Measurements from ENCODE around the gene EXOC3L4.

The EXOC3L4 gene

DNA sequence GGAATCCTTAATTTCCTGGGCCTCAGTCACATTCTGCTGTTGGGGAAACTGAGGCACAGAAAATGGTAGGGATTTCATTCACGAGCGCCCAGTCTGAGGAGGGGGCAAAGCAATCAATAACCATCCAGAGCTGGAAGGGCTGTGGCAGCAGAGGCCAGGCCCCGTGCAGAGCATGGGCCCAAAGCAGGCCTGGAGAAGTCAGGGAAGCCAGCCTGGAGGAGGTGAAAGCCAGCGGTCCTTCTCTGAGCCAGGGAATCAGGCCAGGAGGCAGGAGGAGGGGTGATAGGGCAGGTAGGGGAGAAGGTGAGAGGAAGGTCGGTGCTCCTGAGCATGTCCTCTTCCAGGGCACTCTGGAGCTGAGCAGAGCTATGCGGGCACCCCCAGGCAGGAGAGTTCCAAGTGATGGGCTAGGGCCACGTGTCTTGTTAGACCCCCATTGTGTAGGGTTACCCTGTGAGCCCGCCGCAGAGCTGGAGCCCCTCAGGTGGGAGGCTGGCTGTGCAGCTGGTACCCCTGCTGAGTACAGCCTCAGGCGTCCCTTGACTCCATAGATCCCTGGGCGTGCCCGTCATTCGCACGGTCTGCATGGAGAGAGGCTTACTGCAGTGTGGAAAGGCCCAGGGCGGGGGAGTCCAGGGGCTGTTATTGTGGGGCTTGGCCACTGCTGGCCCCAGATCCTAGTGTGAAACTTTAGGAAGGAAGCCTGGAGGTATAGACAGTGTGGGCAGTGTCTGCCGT lies 33.5 kb downstream of the EXOC3L4 start:
- no peak overlapping the region for H3K4me3 ChIP-seq (replicated peaks; ENCODE audit: insufficient read depth, low read length)
- H3K27ac ChIP-seq (replicated peaks): no peak overlapping the region
- no peak for DNase-seq (ENCODE audit: low read depth in 1 of 2, low spot score in 1 of 2)
- TF ChIP-seq GABPA (IDR thresholded peaks at IDR 0.05; ENCODE audit: low read depth) (no peak), POLR2AphosphoS5 (IDR thresholded peaks at IDR 0.05; ENCODE audit: low read depth) (no peak), SPI1 (IDR thresholded peaks at IDR 0.05; ENCODE audit: borderline replicate concordance, low read depth) (no peak)
- TF ChIP-seq, protein P1, sequence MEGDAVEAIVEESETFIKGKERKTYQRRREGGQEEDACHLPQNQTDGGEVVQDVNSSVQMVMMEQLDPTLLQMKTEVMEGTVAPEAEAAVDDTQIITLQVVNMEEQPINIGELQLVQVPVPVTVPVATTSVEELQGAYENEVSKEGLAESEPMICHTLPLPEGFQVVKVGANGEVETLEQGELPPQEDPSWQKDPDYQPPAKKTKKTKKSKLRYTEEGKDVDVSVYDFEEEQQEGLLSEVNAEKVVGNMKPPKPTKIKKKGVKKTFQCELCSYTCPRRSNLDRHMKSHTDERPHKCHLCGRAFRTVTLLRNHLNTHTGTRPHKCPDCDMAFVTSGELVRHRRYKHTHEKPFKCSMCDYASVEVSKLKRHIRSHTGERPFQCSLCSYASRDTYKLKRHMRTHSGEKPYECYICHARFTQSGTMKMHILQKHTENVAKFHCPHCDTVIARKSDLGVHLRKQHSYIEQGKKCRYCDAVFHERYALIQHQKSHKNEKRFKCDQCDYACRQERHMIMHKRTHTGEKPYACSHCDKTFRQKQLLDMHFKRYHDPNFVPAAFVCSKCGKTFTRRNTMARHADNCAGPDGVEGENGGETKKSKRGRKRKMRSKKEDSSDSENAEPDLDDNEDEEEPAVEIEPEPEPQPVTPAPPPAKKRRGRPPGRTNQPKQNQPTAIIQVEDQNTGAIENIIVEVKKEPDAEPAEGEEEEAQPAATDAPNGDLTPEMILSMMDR (IDR thresholded peaks at IDR 0.05; ENCODE audit: insufficient read depth, low read length): no peak
- TF ChIP-seq, protein P2, sequence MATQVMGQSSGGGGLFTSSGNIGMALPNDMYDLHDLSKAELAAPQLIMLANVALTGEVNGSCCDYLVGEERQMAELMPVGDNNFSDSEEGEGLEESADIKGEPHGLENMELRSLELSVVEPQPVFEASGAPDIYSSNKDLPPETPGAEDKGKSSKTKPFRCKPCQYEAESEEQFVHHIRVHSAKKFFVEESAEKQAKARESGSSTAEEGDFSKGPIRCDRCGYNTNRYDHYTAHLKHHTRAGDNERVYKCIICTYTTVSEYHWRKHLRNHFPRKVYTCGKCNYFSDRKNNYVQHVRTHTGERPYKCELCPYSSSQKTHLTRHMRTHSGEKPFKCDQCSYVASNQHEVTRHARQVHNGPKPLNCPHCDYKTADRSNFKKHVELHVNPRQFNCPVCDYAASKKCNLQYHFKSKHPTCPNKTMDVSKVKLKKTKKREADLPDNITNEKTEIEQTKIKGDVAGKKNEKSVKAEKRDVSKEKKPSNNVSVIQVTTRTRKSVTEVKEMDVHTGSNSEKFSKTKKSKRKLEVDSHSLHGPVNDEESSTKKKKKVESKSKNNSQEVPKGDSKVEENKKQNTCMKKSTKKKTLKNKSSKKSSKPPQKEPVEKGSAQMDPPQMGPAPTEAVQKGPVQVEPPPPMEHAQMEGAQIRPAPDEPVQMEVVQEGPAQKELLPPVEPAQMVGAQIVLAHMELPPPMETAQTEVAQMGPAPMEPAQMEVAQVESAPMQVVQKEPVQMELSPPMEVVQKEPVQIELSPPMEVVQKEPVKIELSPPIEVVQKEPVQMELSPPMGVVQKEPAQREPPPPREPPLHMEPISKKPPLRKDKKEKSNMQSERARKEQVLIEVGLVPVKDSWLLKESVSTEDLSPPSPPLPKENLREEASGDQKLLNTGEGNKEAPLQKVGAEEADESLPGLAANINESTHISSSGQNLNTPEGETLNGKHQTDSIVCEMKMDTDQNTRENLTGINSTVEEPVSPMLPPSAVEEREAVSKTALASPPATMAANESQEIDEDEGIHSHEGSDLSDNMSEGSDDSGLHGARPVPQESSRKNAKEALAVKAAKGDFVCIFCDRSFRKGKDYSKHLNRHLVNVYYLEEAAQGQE (IDR thresholded peaks at IDR 0.05; ENCODE audit: insufficient replicate concordance, low read depth): no peak
- no peaks in the 10 kb centered on the region for H3K27me3 ChIP-seq (ENCODE audit: insufficient read depth, poor library complexity, severe bottlenecking)

DNA sequence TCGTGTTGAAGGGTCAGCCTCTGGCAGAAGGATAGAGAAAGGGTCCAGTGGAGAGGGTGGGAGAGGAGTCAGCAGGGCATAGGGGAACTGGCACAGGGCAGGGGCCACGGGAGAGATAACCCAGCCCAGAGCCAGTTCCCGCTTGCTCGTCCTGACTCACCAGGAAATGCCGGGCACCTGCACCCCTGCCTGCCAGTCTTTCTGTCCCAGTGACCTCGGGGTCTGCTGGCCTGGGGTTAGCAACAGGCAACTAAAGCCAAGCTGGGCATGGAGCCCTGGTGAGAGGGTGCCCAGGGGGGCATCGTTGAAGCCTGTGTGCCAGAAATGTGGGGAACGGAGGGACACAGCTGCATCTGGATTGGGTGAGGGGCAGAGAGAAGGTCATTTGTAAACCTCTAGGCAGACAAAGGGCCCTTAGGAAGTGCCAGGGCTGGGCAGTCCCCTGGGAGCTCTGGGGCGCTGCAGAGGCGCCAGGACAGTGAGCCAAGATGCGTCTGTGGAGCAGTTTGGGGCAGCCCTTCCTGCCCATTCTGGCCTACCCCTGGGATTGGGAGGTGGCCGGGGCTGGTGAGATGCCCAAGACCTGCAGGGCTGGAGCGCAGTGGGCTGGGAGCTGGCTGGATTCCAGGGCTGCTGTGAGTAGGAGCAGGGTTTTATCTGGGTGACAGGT lies 34.2 kb downstream of the EXOC3L4 start:
- Histone ChIP-seq H3K4me3 (replicated peaks; ENCODE audit: insufficient read depth, low read length) (no peak overlapping the region), H3K27me3 (ENCODE audit: insufficient read depth, poor library complexity, severe bottlenecking) (no peaks in the 10 kb centered on the region), H3K27ac (replicated peaks) (no peak overlapping the region)
- no peak for TF ChIP-seq POLR2AphosphoS5 (IDR thresholded peaks at IDR 0.05; ENCODE audit: low read depth)
- TF ChIP-seq, protein P2 (IDR thresholded peaks at IDR 0.05; ENCODE audit: insufficient replicate concordance, low read depth): no peak
- no peak for TF ChIP-seq GABPA (IDR thresholded peaks at IDR 0.05; ENCODE audit: low read depth)
- TF ChIP-seq, protein P1 (IDR thresholded peaks at IDR 0.05; ENCODE audit: insufficient read depth, low read length): no peak
- TF ChIP-seq SPI1 (IDR thresholded peaks at IDR 0.05; ENCODE audit: borderline replicate concordance, low read depth): no peak
- DNase-seq (ENCODE audit: low read depth in 1 of 2, low spot score in 1 of 2): no peak

DNA sequence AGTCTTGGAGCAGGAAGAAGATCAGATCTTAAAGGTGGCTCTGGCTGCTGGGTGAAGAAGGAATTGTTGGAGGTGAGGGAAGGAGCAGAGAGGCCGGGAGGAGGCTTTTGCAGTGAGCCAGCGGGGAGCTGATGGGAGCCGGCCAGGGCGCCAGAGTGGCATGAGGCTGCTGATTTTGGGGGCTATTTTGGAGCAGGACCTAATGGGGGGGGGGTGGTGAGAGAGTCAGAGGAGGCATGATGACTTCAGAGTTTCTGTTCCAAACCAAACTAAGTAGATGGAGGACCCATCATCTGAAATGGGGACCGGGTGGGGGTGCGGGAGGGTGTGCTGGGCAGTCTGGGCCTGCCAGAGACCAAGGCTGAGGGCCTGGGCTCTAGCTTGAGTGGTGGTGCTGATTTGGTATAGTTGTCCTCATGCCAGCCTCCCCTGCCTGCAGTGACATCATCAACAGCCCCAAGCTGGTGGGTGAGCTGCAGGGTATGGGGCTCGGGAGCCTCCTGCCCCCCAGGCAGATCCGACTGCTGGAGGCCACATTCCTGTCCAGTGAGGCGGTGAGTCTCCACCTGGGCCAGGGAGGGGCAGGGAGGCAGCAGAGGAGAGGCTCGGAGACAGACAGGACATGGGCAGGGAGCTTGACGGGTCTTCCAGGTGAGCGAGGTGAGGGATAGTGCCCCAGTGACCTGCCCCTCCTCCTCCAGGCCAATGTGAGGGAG lies 34.9 kb downstream of the EXOC3L4 start:
- no peak for TF ChIP-seq GABPA (IDR thresholded peaks at IDR 0.05; ENCODE audit: low read depth)
- TF ChIP-seq, protein P1 (IDR thresholded peaks at IDR 0.05; ENCODE audit: insufficient read depth, low read length): no peak
- no peak for TF ChIP-seq SPI1 (IDR thresholded peaks at IDR 0.05; ENCODE audit: borderline replicate concordance, low read depth)
- TF ChIP-seq, protein P2 (IDR thresholded peaks at IDR 0.05; ENCODE audit: insufficient replicate concordance, low read depth): no peak
- TF ChIP-seq POLR2AphosphoS5 (IDR thresholded peaks at IDR 0.05; ENCODE audit: low read depth): no peak
- Histone ChIP-seq H3K27me3 (ENCODE audit: insufficient read depth, poor library complexity, severe bottlenecking) (no peaks in the 10 kb centered on the region), H3K27ac (replicated peaks) (no peak overlapping the region), H3K4me3 (replicated peaks; ENCODE audit: insufficient read depth, low read length) (no peak overlapping the region)
- DNase-seq (ENCODE audit: low read depth in 1 of 2, low spot score in 1 of 2): no peak

Measured in HL-60 (cell line).